ENCODE measurements around the gene PIEZO2. TPM values are rescaled to one million over a fixed set of nuclear protein-coding genes. Genes with fewer than 3 reads are reported as not detected.

PIEZO2 gene
- total RNA-seq, 1 experiment from 2014 or later: 0.57 TPM

GRCh38 chr18:10913919-10914318 is 235.4 kb downstream of the PIEZO2 start:
- BruUV-seq (replicated peaks): no TSS peak
- in situ Hi-C loops (cut with HindIII; ENCODE audit: low pct_unique_long_range_greater_than_20kb, low sequenced_read_pairs): no loop called here
- H3K4me3 ChIP-seq (ENCODE audit: low read depth in 2 of 2, low read length in 2 of 2): no peak overlapping the region
- TF ChIP-seq TCF7L2 (IDR thresholded peaks at IDR 0.05; ENCODE audit: low read depth, low read length) (no peak), REST (IDR thresholded peaks at IDR 0.05; ENCODE audit: insufficient read depth in 1 of 2, low read depth in 2 of 2, low read length in 1 of 2) (no peak), SIN3A (IDR thresholded peaks at IDR 0.05; ENCODE audit: borderline replicate concordance, insufficient read depth, low read depth, low read length) (no peak), CTCF (IDR thresholded peaks at IDR 0.05) (no peak), POLR2AphosphoS5 (IDR thresholded peaks at IDR 0.05; ENCODE audit: low read depth, low read length) (no peak)
- H3K4me1 ChIP-seq (ENCODE audit: control insufficient read depth, insufficient read depth, low read length): no peaks in the 10 kb centered on the region
- CTCF ChIA-PET: no interaction called here
- no peaks in the 10 kb centered on the region for H3K9me3 ChIP-seq (ENCODE audit: control insufficient read depth, insufficient read depth, low read depth, low read length)
- no peak for ATAC-seq
- no peaks in the 10 kb centered on the region for H3K36me3 ChIP-seq (ENCODE audit: control insufficient read depth, insufficient read depth, low read length)
- no peak overlapping the region for H3K27ac ChIP-seq (ENCODE audit: low read length)
- no peaks in the 10 kb centered on the region for H3K27me3 ChIP-seq (ENCODE audit: control insufficient read depth, insufficient read depth, low read length)
- DNase-seq (ENCODE audit: low read depth, low spot score): no peak
- POLR2A ChIA-PET: no interaction called here
- intact Hi-C loops (cut with micrococcal nuclease; ENCODE audit: unreplicated experiment): no loop called here

- Histone ChIP-seq H3K4me3 (ENCODE audit: low read depth in 2 of 2, low read length in 2 of 2) (no peak overlapping the region), H3K27ac (ENCODE audit: low read length) (no peak overlapping the region), H3K4me1 (ENCODE audit: control insufficient read depth, insufficient read depth, low read length) (no peaks in the 10 kb centered on the region), H3K36me3 (ENCODE audit: control insufficient read depth, insufficient read depth, low read length) (no peaks in the 10 kb centered on the region), H3K27me3 (ENCODE audit: control insufficient read depth, insufficient read depth, low read length) (no peaks in the 10 kb centered on the region), H3K9me3 (ENCODE audit: control insufficient read depth, insufficient read depth, low read depth, low read length) (no peaks in the 10 kb centered on the region)
- DNase-seq (ENCODE audit: low read depth, low spot score): no peak
- TF ChIP-seq SIN3A (IDR thresholded peaks at IDR 0.05; ENCODE audit: borderline replicate concordance, insufficient read depth, low read depth, low read length) (no peak), REST (IDR thresholded peaks at IDR 0.05; ENCODE audit: insufficient read depth in 1 of 2, low read depth in 2 of 2, low read length in 1 of 2) (no peak), POLR2AphosphoS5 (IDR thresholded peaks at IDR 0.05; ENCODE audit: low read depth, low read length) (no peak), TCF7L2 (IDR thresholded peaks at IDR 0.05; ENCODE audit: low read depth, low read length) (no peak), CTCF (IDR thresholded peaks at IDR 0.05) (no peak)
- intact Hi-C loops (cut with micrococcal nuclease; ENCODE audit: unreplicated experiment): no loop called here
- BruUV-seq (replicated peaks): no TSS peak
- CTCF ChIA-PET: no interaction called here
- POLR2A ChIA-PET: no interaction called here
- in situ Hi-C loops (cut with HindIII; ENCODE audit: low pct_unique_long_range_greater_than_20kb, low sequenced_read_pairs): no loop called here
- no peak for ATAC-seq
These were observed 236.4 kb downstream of the PIEZO2 start for GRCh38 chr18:10912790-10913545.

All from Panc1 (cell line).